HEK293 (cell line): ENCODE data around the gene MDN1.

Experiments used
- CTCF ChIA-PET: fragments of 350-600 bp; formaldehyde crosslinking; extraction: SDS; loops from one replicate; lab custom pipeline; 2021; ENCODE audit warnings: antibody characterized with exemption; lab: Yijun Ruan, JAX
- POLR2A ChIA-PET: fragments of 300-600 bp; formaldehyde crosslinking; extraction: SDS; loops from one replicate; lab custom pipeline; 2020; ENCODE audit warnings: antibody characterized with exemption, inconsistent platforms; lab: Yijun Ruan, JAX
- H3K27ac ChIP-seq: fragments of 200-500 bp; sonication (Bioruptor generic); 2 replicates; pipeline ENCODE4 v1.5.1; 2014; ENCODE audit warnings: low read depth, low read length, control low read depth, inconsistent platforms; ENCODE audit errors: extremely low read depth
- H3K36me3 ChIP-seq, 2 experiments: fragments of 200-500 bp in 1 of 2; sonication (Bioruptor generic) in 1 of 2; 1 replicate in 1 of 2; 2 replicates in 1 of 2; pipeline ENCODE4 v1.5.1; 2014 to 2017; ENCODE audit warnings: inconsistent platforms in 2 of 2, low read length in 2 of 2; ENCODE audit not compliant: control insufficient read depth in 2 of 2, insufficient read depth in 1 of 2
- H3K4me1 ChIP-seq: fragments of 200-500 bp; sonication (Bioruptor generic); 2 replicates; pipeline ENCODE4 v1.5.1; 2014; ENCODE audit warnings: mild to moderate bottlenecking, low read length, inconsistent platforms; ENCODE audit not compliant: control insufficient read depth, insufficient read depth
- H3K4me3 ChIP-seq: 2 replicates; pipeline ENCODE4 v1.5.1; 2011; ENCODE audit warnings: low read depth, mild to moderate bottlenecking, control low read depth, low read length, moderate library complexity
- H3K9me3 ChIP-seq: fragments of 200-500 bp; sonication (Bioruptor generic); 2 replicates; pipeline ENCODE4 v1.5.1; 2014; ENCODE audit warnings: low read depth, low read length, inconsistent platforms; ENCODE audit not compliant: control insufficient read depth, insufficient read depth
- KLF1 ChIP-seq: fragments of 450-650 bp; formaldehyde crosslinking; IDR thresholded peaks from 2 replicates; pipeline ENCODE4 v1.5.1; 2016; ENCODE audit warnings: missing biosample characterization, missing genetic modification characterization
- KLF10 ChIP-seq: fragments of 450-650 bp; IDR thresholded peaks from 2 replicates; pipeline ENCODE4 v1.5.1; 2018; ENCODE audit warnings: missing biosample characterization, mild to moderate bottlenecking, missing genetic modification characterization
- PRDM1 ChIP-seq: fragments of 450-650 bp; formaldehyde crosslinking; IDR thresholded peaks from 2 replicates; pipeline ENCODE4; 2016; ENCODE audit warnings: missing biosample characterization, missing genetic modification characterization
- ZBTB48 ChIP-seq: fragments of 450-650 bp; formaldehyde crosslinking; IDR thresholded peaks from 2 replicates; pipeline ENCODE4 v1.5.1; 2016; ENCODE audit warnings: missing biosample characterization, missing genetic modification characterization
- ZFP41 ChIP-seq: fragments of 450-650 bp; formaldehyde crosslinking; IDR thresholded peaks from 2 replicates; pipeline ENCODE4 v1.5.1; 2016; ENCODE audit warnings: missing biosample characterization, missing genetic modification characterization, borderline replicate concordance
- ZNF121 ChIP-seq: fragments of 450-650 bp; formaldehyde crosslinking; IDR thresholded peaks from 2 replicates; pipeline ENCODE4 v1.5.1; 2016; ENCODE audit warnings: missing biosample characterization, missing genetic modification characterization
- ZNF146 ChIP-seq: fragments of 450-650 bp; formaldehyde crosslinking; IDR thresholded peaks from 2 replicates; pipeline ENCODE4 v1.5.1; 2016; ENCODE audit warnings: missing biosample characterization, missing genetic modification characterization
- ZNF16 ChIP-seq: fragments of 450-650 bp; formaldehyde crosslinking; IDR thresholded peaks from 2 replicates; pipeline ENCODE4 v1.5.1; 2016; ENCODE audit warnings: low read depth, missing biosample characterization, missing genetic modification characterization
- ZNF169 ChIP-seq: fragments of 450-650 bp; formaldehyde crosslinking; IDR thresholded peaks from 2 replicates; pipeline ENCODE4 v1.5.1; 2016; ENCODE audit warnings: missing biosample characterization, missing genetic modification characterization
- ZNF239 ChIP-seq: fragments of 450-650 bp; formaldehyde crosslinking; IDR thresholded peaks from 2 replicates; pipeline ENCODE4 v1.5.1; 2016; ENCODE audit warnings: missing biosample characterization, missing genetic modification characterization
- ZNF341 ChIP-seq: fragments of 450-650 bp; formaldehyde crosslinking; IDR thresholded peaks from 2 replicates; pipeline ENCODE4; 2016; ENCODE audit warnings: low read depth, missing biosample characterization, missing genetic modification characterization
- ZNF354C ChIP-seq: fragments of 450-650 bp; formaldehyde crosslinking; IDR thresholded peaks from 2 replicates; pipeline ENCODE4 v1.5.1; 2016; ENCODE audit warnings: missing biosample characterization, missing genetic modification characterization, low read depth, borderline replicate concordance
- ZNF426 ChIP-seq: fragments of 450-650 bp; formaldehyde crosslinking; IDR thresholded peaks from 2 replicates; pipeline ENCODE4 v1.5.1; 2017; ENCODE audit warnings: missing biosample characterization, missing genetic modification characterization, mild to moderate bottlenecking, inconsistent platforms, moderate library complexity
- ZNF571 ChIP-seq: fragments of 450-650 bp; formaldehyde crosslinking; IDR thresholded peaks from 2 replicates; pipeline ENCODE4 v1.5.0; 2017; ENCODE audit warnings: missing biosample characterization, missing genetic modification characterization
- ZNF624 ChIP-seq: fragments of 450-650 bp; formaldehyde crosslinking; IDR thresholded peaks from 2 replicates; pipeline ENCODE4 v1.5.1; 2017; ENCODE audit warnings: missing biosample characterization, missing genetic modification characterization
- ZSCAN18 ChIP-seq: fragments of 450-650 bp; formaldehyde crosslinking; IDR thresholded peaks from 2 replicates; pipeline ENCODE4 v1.5.1; 2016; ENCODE audit warnings: missing biosample characterization, missing genetic modification characterization
- TF ChIP-seq, protein P1 (sequence below): fragments of 450-650 bp; formaldehyde crosslinking; IDR thresholded peaks from 2 replicates; pipeline ENCODE4 v1.5.1; 2016; ENCODE audit warnings: missing biosample characterization, missing genetic modification characterization
- TF ChIP-seq, protein P2 (sequence below): fragments of 450-650 bp; formaldehyde crosslinking; IDR thresholded peaks from 2 replicates; pipeline ENCODE4 v1.5.1; 2017; ENCODE audit warnings: missing biosample characterization, missing genetic modification characterization
- TF ChIP-seq, protein P3 (sequence below): fragments of 450-650 bp; formaldehyde crosslinking; IDR thresholded peaks from 2 replicates; pipeline ENCODE4 v1.5.1; 2016; ENCODE audit warnings: missing biosample characterization, missing genetic modification characterization

MDN1 gene

GRCh38 chr6:89836639-89837222, 17.1 kb upstream of the MDN1 start:
- TF ChIP-seq, protein P1, sequence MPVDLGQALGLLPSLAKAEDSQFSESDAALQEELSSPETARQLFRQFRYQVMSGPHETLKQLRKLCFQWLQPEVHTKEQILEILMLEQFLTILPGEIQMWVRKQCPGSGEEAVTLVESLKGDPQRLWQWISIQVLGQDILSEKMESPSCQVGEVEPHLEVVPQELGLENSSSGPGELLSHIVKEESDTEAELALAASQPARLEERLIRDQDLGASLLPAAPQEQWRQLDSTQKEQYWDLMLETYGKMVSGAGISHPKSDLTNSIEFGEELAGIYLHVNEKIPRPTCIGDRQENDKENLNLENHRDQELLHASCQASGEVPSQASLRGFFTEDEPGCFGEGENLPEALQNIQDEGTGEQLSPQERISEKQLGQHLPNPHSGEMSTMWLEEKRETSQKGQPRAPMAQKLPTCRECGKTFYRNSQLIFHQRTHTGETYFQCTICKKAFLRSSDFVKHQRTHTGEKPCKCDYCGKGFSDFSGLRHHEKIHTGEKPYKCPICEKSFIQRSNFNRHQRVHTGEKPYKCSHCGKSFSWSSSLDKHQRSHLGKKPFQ (tag by site-specific recombination) = peak; percentile 69; the same call in 1 of the 2 replicates
- no peak for TF ChIP-seq ZNF239 (tag by site-specific recombination)
- no peak overlapping the region for H3K4me3 ChIP-seq
- peaks cover 7% of the 10 kb centered on the region; the same call in 1 of the 2 replicates for H3K4me1 ChIP-seq
- H3K36me3 ChIP-seq = peaks cover 37 to 66% of the 10 kb centered on the region in 2 experiments
- no peaks in the 10 kb centered on the region for H3K9me3 ChIP-seq
- H3K27ac ChIP-seq = no peak overlapping the region
- ChIA-PET CTCF (no interaction called here), POLR2A (interaction anchor here (0.7 kb wide), 1 partner anchor 643 kb away, joined by 3 read pairs; no protein-coding TSS in a partner anchor)

GRCh38 chr6:89834884-89835792, 15.5 kb upstream of the MDN1 start:
- ChIA-PET CTCF (interaction anchor here (0.7 kb wide), 1 partner anchor 558 kb away, joined by 7 read pairs; no protein-coding TSS in a partner anchor), POLR2A (no interaction called here)

GRCh38 chr6:89830170-89830809, 10.7 kb upstream of the MDN1 start:
- no peaks in the 10 kb centered on the region for H3K4me1 ChIP-seq
- H3K9me3 ChIP-seq = no peaks in the 10 kb centered on the region
- H3K4me3 ChIP-seq = peak overlapping the region; percentile 95
- POLR2A ChIA-PET = interaction anchor here (0.9 to 3.1 kb wide), 6 partner anchors 11 to 88 kb away, joined by 3 to 55 read pairs (median 6); partner anchors contain the start of gene MDN1
- H3K27ac ChIP-seq = peak overlapping the region; percentile 91
- CTCF ChIA-PET = interaction anchor here (0.6 to 1.5 kb wide), 6 partner anchors 10 to 648 kb away, joined by 3 to 4 read pairs (median 3); no protein-coding TSS in a partner anchor
- peaks cover 16 to 38% of the 10 kb centered on the region in 2 experiments for H3K36me3 ChIP-seq
- TF ChIP-seq ZNF146 (tag by site-specific recombination) (no peak), ZBTB48 (tag by site-specific recombination) (no peak), ZNF16 (tag by site-specific recombination) (no peak), ZNF341 (tag by site-specific recombination) (no peak), ZNF354C (tag by site-specific recombination) (no peak), PRDM1 (tag by site-specific recombination) (peak; percentile 44; the same call in 1 of the 2 replicates), ZNF169 (no peak), ZNF426 (no peak), KLF10 (tag by site-specific recombination) (peak; percentile 24; the same call in 1 of the 2 replicates), ZNF624 (tag by site-specific recombination) (no peak), ZSCAN18 (no peak), ZNF571 (tag by site-specific recombination) (no peak)
- TF ChIP-seq, protein P2, sequence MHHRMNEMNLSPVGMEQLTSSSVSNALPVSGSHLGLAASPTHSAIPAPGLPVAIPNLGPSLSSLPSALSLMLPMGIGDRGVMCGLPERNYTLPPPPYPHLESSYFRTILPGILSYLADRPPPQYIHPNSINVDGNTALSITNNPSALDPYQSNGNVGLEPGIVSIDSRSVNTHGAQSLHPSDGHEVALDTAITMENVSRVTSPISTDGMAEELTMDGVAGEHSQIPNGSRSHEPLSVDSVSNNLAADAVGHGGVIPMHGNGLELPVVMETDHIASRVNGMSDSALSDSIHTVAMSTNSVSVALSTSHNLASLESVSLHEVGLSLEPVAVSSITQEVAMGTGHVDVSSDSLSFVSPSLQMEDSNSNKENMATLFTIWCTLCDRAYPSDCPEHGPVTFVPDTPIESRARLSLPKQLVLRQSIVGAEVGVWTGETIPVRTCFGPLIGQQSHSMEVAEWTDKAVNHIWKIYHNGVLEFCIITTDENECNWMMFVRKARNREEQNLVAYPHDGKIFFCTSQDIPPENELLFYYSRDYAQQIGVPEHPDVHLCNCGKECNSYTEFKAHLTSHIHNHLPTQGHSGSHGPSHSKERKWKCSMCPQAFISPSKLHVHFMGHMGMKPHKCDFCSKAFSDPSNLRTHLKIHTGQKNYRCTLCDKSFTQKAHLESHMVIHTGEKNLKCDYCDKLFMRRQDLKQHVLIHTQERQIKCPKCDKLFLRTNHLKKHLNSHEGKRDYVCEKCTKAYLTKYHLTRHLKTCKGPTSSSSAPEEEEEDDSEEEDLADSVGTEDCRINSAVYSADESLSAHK = no peak
- TF ChIP-seq, protein P3, sequence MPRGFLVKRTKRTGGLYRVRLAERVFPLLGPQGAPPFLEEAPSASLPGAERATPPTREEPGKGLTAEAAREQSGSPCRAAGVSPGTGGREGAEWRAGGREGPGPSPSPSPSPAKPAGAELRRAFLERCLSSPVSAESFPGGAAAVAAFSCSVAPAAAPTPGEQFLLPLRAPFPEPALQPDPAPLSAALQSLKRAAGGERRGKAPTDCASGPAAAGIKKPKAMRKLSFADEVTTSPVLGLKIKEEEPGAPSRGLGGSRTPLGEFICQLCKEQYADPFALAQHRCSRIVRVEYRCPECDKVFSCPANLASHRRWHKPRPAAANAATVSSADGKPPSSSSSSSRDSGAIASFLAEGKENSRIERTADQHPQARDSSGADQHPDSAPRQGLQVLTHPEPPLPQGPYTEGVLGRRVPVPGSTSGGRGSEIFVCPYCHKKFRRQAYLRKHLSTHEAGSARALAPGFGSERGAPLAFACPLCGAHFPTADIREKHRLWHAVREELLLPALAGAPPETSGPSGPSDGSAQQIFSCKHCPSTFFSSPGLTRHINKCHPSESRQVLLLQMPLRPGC (tag by site-specific recombination) = no peak

More at GRCh38 chr6:89834884-89835792, 15.5 kb upstream of the MDN1 start:
- Histone ChIP-seq H3K36me3 (peaks cover 45 to 73% of the 10 kb centered on the region in 2 experiments), H3K4me3 (no peak overlapping the region), H3K27ac (no peak overlapping the region), H3K9me3 (no peaks in the 10 kb centered on the region), H3K4me1 (no peaks in the 10 kb centered on the region)
- TF ChIP-seq KLF1 (tag by site-specific recombination) (no peak), ZNF121 (tag by site-specific recombination) (peak; percentile 47; the same call in 1 of the 2 replicates), ZFP41 (no peak)
- TF ChIP-seq, protein P1 (tag by site-specific recombination) = no peak
